HG03095 (cell line): ENCODE results near the gene EGFL8.
"Not testable (repeated sequence)": the region's sequence is repeated elsewhere in the genome, so short reads cannot be mapped to it uniquely, and the experiment has no call there.

ENCODE experiments used
- ATAC-seq: cut with Tn5 transposase; IDR thresholded peaks from one replicate; pipeline ENCODE4 v1.9.1; 2021; ENCODE audit warnings: moderate library complexity; ENCODE audit not compliant: unreplicated experiment

The EGFL8 gene

GRCh38 chr6:32194825-32195651, 30.6 kb downstream of the EGFL8 start:
- no peak for ATAC-seq

GRCh38 chr6:32195652-32195901, 31.2 kb downstream of the EGFL8 start:
- ATAC-seq: no peak

- ATAC-seq: peak; percentile 64
These were observed 31.7 kb downstream of the EGFL8 start for GRCh38 chr6:32195902-32196681.

- ATAC-seq: no peak
These were observed 32.6 kb downstream of the EGFL8 start for GRCh38 chr6:32196682-32197616.

GRCh38 chr6:32198345-32198696, 33.9 kb downstream of the EGFL8 start:
- no peak for ATAC-seq

- ATAC-seq: no peak
These were observed 34.5 kb downstream of the EGFL8 start for GRCh38 chr6:32198866-32199265.

GRCh38 chr6:32200711-32201475, 36.5 kb downstream of the EGFL8 start:
- no peak for ATAC-seq

- ATAC-seq: no peak
These were observed 37.8 kb downstream of the EGFL8 start for GRCh38 chr6:32202186-32202585.

- no peak for ATAC-seq
These were observed 39.3 kb downstream of the EGFL8 start for GRCh38 chr6:32203426-32204267.

- ATAC-seq: no peak
These were observed 39.9 kb downstream of the EGFL8 start for GRCh38 chr6:32204268-32204715.

- ATAC-seq: no peak
These were observed 44.6 kb downstream of the EGFL8 start for GRCh38 chr6:32208996-32209395.

- ATAC-seq: no peak
These were observed 45.8 kb downstream of the EGFL8 start for GRCh38 chr6:32210191-32210601.

- not testable (repeated sequence) for ATAC-seq
These were observed 47.0 kb downstream of the EGFL8 start for GRCh38 chr6:32211432-32211831.

GRCh38 chr6:32212076-32212760, 47.8 kb downstream of the EGFL8 start:
- no peak for ATAC-seq

- ATAC-seq: no peak
These were observed 49.3 kb downstream of the EGFL8 start for GRCh38 chr6:32213649-32214048.

- ATAC-seq: no peak
These were observed 49.7 kb downstream of the EGFL8 start for GRCh38 chr6:32214126-32214525.

- no peak for ATAC-seq
These were observed 51.2 kb downstream of the EGFL8 start for GRCh38 chr6:32215617-32216016.

- ATAC-seq: no peak
These were observed 51.9 kb downstream of the EGFL8 start for GRCh38 chr6:32216285-32216684.

- ATAC-seq: no peak
These were observed 52.6 kb downstream of the EGFL8 start for GRCh38 chr6:32216998-32217397.
